GM19238 (cell line): ENCODE measurements around the gene CCL27.
A peak's percentile ranks its signal among the peaks of the same experiment; 100 is the strongest.
"Not testable (repeated sequence)": the region's sequence is repeated elsewhere in the genome, so short reads cannot be mapped to it uniquely, and the experiment has no call there.

Source experiments
- DNase-seq: peaks from one replicate; pipeline ENCODE4 v3.0.0; 2011; ENCODE audit warnings: low spot score; ENCODE audit not compliant: insufficient read length

The CCL27 gene

GRCh38 chr9:34651321-34651720, 11.1 kb downstream of the CCL27 start:
- DNase-seq: no peak

- DNase-seq: no peak
These were observed 11.6 kb downstream of the CCL27 start for GRCh38 chr9:34650816-34651215.

GRCh38 chr9:34648673-34649072, 13.8 kb downstream of the CCL27 start:
- no peak for DNase-seq

- DNase-seq: no peak
These were observed 14.8 kb downstream of the CCL27 start for GRCh38 chr9:34647651-34648050.

GRCh38 chr9:34647084-34647403, 15.4 kb downstream of the CCL27 start:
- DNase-seq: no peak

- peak; percentile 98 for DNase-seq
These were observed 16.0 kb downstream of the CCL27 start, which contains the start of gene GALT for GRCh38 chr9:34646211-34647083. GALT (plus strand) TSS chr9:34646675; CDS start chr9:34646705, 30 bp downstream.

GRCh38 chr9:34644766-34645314, 17.6 kb downstream of the CCL27 start:
- no peak for DNase-seq

- no peak for DNase-seq
These were observed 19.8 kb downstream of the CCL27 start for GRCh38 chr9:34642679-34643078.

GRCh38 chr9:34639322-34639721, 23.1 kb downstream of the CCL27 start:
- DNase-seq: not testable (repeated sequence)

GRCh38 chr9:34638138-34638445, 24.4 kb downstream of the CCL27 start:
- no peak for DNase-seq

- peak; percentile 88 for DNase-seq
These were observed 24.9 kb downstream of the CCL27 start, which contains the start of gene SIGMAR1 for GRCh38 chr9:34637356-34638137. SIGMAR1 (minus strand) TSS chr9:34637787; CDS start chr9:34637697, 90 bp downstream.

GRCh38 chr9:34636791-34637355, 25.6 kb downstream of the CCL27 start:
- no peak for DNase-seq

GRCh38 chr9:34635556-34635955, 26.9 kb downstream of the CCL27 start:
- DNase-seq: no peak

GRCh38 chr9:34634551-34635248, 27.8 kb downstream of the CCL27 start:
- DNase-seq: no peak

- peak; percentile 79 for DNase-seq
These were observed 28.5 kb downstream of the CCL27 start for GRCh38 chr9:34633851-34634550.

GRCh38 chr9:34633166-34633565, 29.3 kb downstream of the CCL27 start:
- DNase-seq: no peak

GRCh38 chr9:34630402-34631154, 31.9 kb downstream of the CCL27 start:
- no peak for DNase-seq

GRCh38 chr9:34629491-34629808, 33.0 kb downstream of the CCL27 start:
- no peak for DNase-seq

GRCh38 chr9:34628656-34629490, 33.6 kb downstream of the CCL27 start, which contains the start of gene ARID3C:
ARID3C (minus strand) TSS chr9:34629066; CDS start chr9:34628014, 1,052 bp downstream.
- DNase-seq: no peak
